GM19099 (cell line): ENCODE data around the gene SMCO2.

ENCODE experiments used
- POLR2A ChIP-seq: IDR thresholded peaks from 3 replicates; pipeline ENCODE4 v1.6.1; 2011; ENCODE audit warnings: low read depth; ENCODE audit not compliant: insufficient read length; ENCODE audit errors: extremely low read depth

SMCO2 gene

GRCh38 chr12:27547592-27547991 lies 101.1 kb downstream of the SMCO2 start:
- TF ChIP-seq POLR2A: no peak

GRCh38 chr12:27548301-27549199 lies 102.0 kb downstream of the SMCO2 start:
- TF ChIP-seq POLR2A: no peak

GRCh38 chr12:27549236-27549800 lies 102.8 kb downstream of the SMCO2 start:
- no peak for TF ChIP-seq POLR2A

- TF ChIP-seq POLR2A: no peak
These were observed 103.5 kb downstream of the SMCO2 start for GRCh38 chr12:27549801-27550652.

GRCh38 chr12:27550653-27550975 lies 104.1 kb downstream of the SMCO2 start:
- no peak for TF ChIP-seq POLR2A

- TF ChIP-seq POLR2A: no peak
These were observed 104.8 kb downstream of the SMCO2 start for GRCh38 chr12:27551172-27551840.
